T-helper 22 cell (primary cell): ENCODE results near the gene OR5H2.
"Not testable (repeated sequence)": the region's sequence is repeated elsewhere in the genome, so short reads cannot be mapped to it uniquely, and the experiment has no call there.

Source experiments
- DNase-seq: peaks from one replicate; pipeline ENCODE4 v3.0.0-alpha.2; 2020; ENCODE audit warnings: low read depth

Gene OR5H2

GRCh38 chr3:98282205-98282604 lies at the start of gene OR5H2:
TSS of gene OR5H2 (plus strand) at chr3:98282505. CDS start at chr3:98282903, 398 bp downstream.
- DNase-seq, result no peak

GRCh38 chr3:98233468-98233867 lies 48.8 kb upstream of the OR5H2 start:
- DNase-seq, result no peak

- DNase-seq, result no peak
These were observed 42.2 kb upstream of the OR5H2 start for GRCh38 chr3:98240131-98240530.

GRCh38 chr3:98242155-98242554 lies 40.1 kb upstream of the OR5H2 start:
- DNase-seq, result no peak

- no peak for DNase-seq
These were observed 38.5 kb upstream of the OR5H2 start for GRCh38 chr3:98243843-98244242.

- no peak for DNase-seq
These were observed 36.2 kb upstream of the OR5H2 start for GRCh38 chr3:98246142-98246541.

GRCh38 chr3:98256026-98256425 lies 26.3 kb upstream of the OR5H2 start:
- DNase-seq, result not testable (repeated sequence)

- no peak for DNase-seq
These were observed 22.6 kb upstream of the OR5H2 start for GRCh38 chr3:98259707-98260106.

GRCh38 chr3:98262046-98262445 lies 20.3 kb upstream of the OR5H2 start:
- DNase-seq, result no peak

GRCh38 chr3:98263944-98264343 lies 18.4 kb upstream of the OR5H2 start, which contains the start of gene OR5H6:
TSS of gene OR5H6 (plus strand) at chr3:98264244. CDS start at chr3:98264333, 89 bp downstream.
- no peak for DNase-seq

- no peak for DNase-seq
These were observed 12.5 kb upstream of the OR5H2 start for GRCh38 chr3:98269846-98270245.

GRCh38 chr3:98272126-98272525 lies 10.2 kb upstream of the OR5H2 start:
- no peak for DNase-seq

- DNase-seq, result no peak
These were observed 7.4 kb upstream of the OR5H2 start for GRCh38 chr3:98274914-98275313.

- DNase-seq, result no peak
These were observed 8.6 kb downstream of the OR5H2 start for GRCh38 chr3:98290916-98291315.

- no peak for DNase-seq
These were observed 9.1 kb downstream of the OR5H2 start for GRCh38 chr3:98291332-98291957.

- DNase-seq, result no peak
These were observed 39.8 kb downstream of the OR5H2 start for GRCh38 chr3:98322101-98322500.

GRCh38 chr3:98322686-98323085 lies 40.4 kb downstream of the OR5H2 start:
- DNase-seq, result no peak

- DNase-seq, result no peak
These were observed 41.1 kb downstream of the OR5H2 start for GRCh38 chr3:98323425-98323824.

GRCh38 chr3:98325055-98325454 lies 42.8 kb downstream of the OR5H2 start:
- no peak for DNase-seq

- no peak for DNase-seq
These were observed 44.0 kb downstream of the OR5H2 start for GRCh38 chr3:98326105-98326893.

- DNase-seq, result no peak
These were observed 44.6 kb downstream of the OR5H2 start for GRCh38 chr3:98326945-98327344.

- no peak for DNase-seq
These were observed 46.6 kb downstream of the OR5H2 start for GRCh38 chr3:98328933-98329332.

GRCh38 chr3:98329392-98330124 lies 47.3 kb downstream of the OR5H2 start:
- peak; percentile 3 for DNase-seq
